Skeletal muscle satellite cell (primary cell): ENCODE data around the gene TNXB.
"Not testable (repeated sequence)": the region's sequence is repeated elsewhere in the genome, so short reads cannot be mapped to it uniquely, and the experiment has no call there.

ENCODE experiments used
- H3K27me3 ChIP-seq: 2 replicates; pipeline ENCODE4 v1.7.0; 2013; ENCODE audit warnings: low read length; ENCODE audit not compliant: control insufficient read depth, insufficient read depth
- H3K36me3 ChIP-seq: 2 replicates; pipeline ENCODE4 v1.7.0; 2013; ENCODE audit warnings: mild to moderate bottlenecking, control low read depth, low read length; ENCODE audit not compliant: insufficient read depth
- H3K4me1 ChIP-seq: 2 replicates; pipeline ENCODE4 v1.7.0; 2013; ENCODE audit warnings: low read length; ENCODE audit not compliant: control insufficient read depth, insufficient read depth
- H3K4me2 ChIP-seq: 2 replicates; pipeline ENCODE4 v1.7.0; 2013; ENCODE audit warnings: mild to moderate bottlenecking, low read length
- H3K4me3 ChIP-seq: 2 replicates; pipeline ENCODE4 v1.7.0; 2013; ENCODE audit warnings: low read length
- H3K9ac ChIP-seq: 2 replicates; pipeline ENCODE4 v1.7.0; 2013; ENCODE audit warnings: mild to moderate bottlenecking, low read depth, low read length, moderate library complexity
- H3K9me3 ChIP-seq: replicated peaks from 2 replicates; pipeline ENCODE4 v1.7.0; 2013; ENCODE audit warnings: mild to moderate bottlenecking, control low read depth, low read length

The TNXB gene

DNA sequence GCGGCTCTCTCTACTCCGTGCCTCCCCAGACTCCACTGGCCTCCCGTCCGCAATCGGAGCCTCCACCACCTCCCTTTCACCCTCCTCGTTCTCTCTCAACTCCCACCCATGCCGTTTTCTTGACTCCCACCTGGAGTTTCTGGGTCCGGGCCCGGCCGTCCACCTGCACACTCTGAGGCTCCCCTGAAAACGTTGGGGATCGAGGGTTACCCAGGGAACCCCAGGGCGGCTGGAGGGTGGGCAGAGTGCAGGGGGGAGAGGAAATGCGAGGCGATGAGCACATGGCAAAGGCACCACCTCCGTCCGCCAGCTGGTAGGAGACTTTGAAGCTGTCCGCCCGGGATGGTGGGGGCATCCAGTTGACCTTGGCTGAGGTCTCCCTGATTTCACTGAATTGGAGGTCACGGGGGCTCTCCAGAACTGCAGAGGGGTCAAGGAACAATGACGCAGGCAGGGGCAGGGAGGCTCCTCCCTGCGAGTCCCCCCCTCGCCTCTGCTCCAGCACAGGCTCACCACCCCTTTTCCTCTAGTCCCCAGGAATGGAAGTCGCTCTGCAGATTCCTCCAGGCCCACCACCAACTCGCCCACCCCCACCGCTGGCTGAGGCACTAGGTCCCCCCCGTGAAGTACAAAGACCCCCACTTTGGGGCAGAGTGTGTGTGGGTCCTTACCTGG is 98.1 kb downstream of the TNXB start:
- H3K27me3 ChIP-seq, H3K36me3 ChIP-seq, H3K4me2 ChIP-seq, H3K4me1 ChIP-seq, H3K4me3 ChIP-seq, H3K9ac ChIP-seq, H3K9me3 ChIP-seq: not testable (repeated sequence)

DNA sequence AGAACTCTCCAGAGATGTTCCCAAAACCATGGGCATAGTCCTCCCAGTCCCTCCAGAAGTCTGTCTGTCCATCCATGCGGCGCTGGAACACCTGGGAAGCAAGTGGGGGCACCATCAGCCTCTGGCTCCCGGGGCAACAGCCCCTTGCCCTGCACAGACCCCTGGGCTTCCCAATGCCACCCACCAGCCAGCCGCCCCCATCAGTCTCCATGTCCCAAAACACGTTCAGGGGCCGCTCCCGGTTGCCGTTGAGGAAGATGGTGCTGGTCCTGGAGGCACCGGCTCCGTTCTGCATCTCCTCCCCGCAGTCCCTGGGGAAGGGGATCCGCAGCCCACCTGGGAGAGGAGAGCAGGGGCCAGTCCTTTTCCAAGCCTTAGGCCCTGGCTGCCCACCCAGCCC is 99.6 kb downstream of the TNXB start:
- not testable (repeated sequence) for H3K4me2 ChIP-seq, H3K9ac ChIP-seq, H3K4me3 ChIP-seq, H3K27me3 ChIP-seq, H3K9me3 ChIP-seq, H3K4me1 ChIP-seq, H3K36me3 ChIP-seq

DNA sequence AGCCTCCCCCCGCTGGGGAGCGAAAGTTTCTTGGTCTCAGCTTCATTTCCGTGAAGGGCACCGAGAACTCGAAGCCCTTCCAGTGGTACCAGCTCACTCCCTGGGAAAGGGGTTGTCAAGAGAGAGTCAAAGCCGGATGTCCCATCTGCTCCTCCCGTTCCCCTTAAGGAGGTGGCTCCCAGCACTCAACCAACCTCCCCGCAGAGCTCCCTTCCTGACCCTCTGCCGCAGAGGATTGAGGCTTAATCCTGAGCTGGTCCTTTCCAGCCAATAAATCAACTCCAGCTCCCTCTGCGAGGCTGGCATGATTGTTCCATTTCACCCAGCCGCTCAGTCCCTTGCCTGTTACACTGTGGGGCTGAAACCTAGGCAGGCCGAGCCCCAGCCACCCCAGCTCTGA is 100.5 kb downstream of the TNXB start:
- not testable (repeated sequence) for H3K4me2 ChIP-seq, H3K27me3 ChIP-seq, H3K9me3 ChIP-seq, H3K4me3 ChIP-seq, H3K36me3 ChIP-seq, H3K4me1 ChIP-seq, H3K9ac ChIP-seq

DNA sequence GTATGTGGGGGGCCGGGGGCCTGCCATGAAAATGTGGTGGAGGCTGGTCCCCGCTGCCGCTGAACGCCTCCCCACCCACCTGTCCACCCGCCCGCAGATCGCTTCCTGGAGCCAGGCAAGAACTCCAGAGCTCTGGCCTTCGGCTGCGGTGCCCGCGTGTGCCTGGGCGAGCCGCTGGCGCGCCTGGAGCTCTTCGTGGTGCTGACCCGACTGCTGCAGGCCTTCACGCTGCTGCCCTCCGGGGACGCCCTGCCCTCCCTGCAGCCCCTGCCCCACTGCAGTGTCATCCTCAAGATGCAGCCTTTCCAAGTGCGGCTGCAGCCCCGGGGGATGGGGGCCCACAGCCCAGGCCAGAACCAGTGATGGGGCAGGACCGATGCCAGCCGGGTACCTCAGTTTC is 101.1 kb downstream of the TNXB start:
- not testable (repeated sequence) for H3K4me1 ChIP-seq, H3K4me2 ChIP-seq, H3K4me3 ChIP-seq, H3K9ac ChIP-seq, H3K27me3 ChIP-seq, H3K9me3 ChIP-seq, H3K36me3 ChIP-seq

DNA sequence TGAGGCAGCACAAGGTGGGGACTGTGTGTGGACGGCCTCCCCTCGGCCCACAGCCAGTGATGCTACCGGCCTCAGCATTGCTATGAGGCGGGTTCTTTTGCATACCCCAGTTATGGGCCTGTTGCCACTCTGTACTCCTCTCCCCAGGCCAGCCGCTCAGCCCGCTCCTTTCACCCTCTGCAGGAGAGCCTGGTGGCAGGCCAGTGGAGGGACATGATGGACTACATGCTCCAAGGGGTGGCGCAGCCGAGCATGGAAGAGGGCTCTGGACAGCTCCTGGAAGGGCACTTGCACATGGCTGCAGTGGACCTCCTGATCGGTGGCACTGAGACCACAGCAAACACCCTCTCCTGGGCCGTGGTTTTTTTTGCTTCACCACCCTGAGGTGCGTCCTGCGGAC is 102.1 kb downstream of the TNXB start:
- H3K9ac ChIP-seq, H3K9me3 ChIP-seq, H3K27me3 ChIP-seq, H3K4me2 ChIP-seq, H3K36me3 ChIP-seq, H3K4me3 ChIP-seq, H3K4me1 ChIP-seq: not testable (repeated sequence)

DNA sequence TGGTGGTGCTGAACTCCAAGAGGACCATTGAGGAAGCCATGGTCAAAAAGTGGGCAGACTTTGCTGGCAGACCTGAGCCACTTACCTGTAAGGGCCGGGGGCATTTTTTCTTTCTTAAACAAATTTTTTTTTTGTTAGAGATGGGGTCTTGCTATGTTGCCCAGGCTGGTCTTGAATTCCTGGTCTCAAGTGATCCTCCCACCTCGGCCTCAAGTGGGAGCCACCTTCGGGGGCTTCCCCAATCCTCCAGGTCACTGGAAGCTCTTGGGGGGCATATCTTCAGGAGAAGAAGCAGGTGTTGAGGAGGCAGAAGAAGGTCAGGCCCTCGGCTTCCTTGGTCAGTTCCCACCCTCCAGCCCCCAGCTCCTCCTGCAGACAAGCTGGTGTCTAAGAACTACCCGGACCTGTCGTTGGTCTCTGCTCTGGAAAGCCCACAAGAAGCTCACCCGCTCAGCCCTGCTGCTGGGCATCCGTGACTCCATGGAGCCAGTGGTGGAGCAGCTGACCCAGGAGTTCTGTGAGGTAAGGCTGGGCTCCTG is 103.1 kb downstream of the TNXB start:
- H3K9ac ChIP-seq, H3K4me3 ChIP-seq, H3K36me3 ChIP-seq, H3K4me2 ChIP-seq, H3K27me3 ChIP-seq, H3K9me3 ChIP-seq, H3K4me1 ChIP-seq: not testable (repeated sequence)

DNA sequence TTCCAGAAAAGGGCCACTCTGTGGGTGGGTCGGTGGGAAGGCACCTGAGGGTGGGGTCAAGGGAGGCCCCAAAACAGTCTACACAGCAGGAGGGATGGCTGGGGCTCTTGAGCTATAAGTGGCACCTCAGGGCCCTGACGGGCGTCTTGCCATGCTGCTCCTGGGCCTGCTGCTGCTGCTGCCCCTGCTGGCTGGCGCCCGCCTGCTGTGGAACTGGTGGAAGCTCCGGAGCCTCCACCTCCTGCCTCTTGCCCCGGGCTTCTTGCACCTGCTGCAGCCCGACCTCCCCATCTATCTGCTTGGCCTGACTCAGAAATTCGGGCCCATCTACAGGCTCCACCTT is 103.6 kb downstream of the TNXB start:
- not testable (repeated sequence) for H3K36me3 ChIP-seq, H3K4me2 ChIP-seq, H3K9ac ChIP-seq, H3K4me1 ChIP-seq, H3K4me3 ChIP-seq, H3K27me3 ChIP-seq, H3K9me3 ChIP-seq

DNA sequence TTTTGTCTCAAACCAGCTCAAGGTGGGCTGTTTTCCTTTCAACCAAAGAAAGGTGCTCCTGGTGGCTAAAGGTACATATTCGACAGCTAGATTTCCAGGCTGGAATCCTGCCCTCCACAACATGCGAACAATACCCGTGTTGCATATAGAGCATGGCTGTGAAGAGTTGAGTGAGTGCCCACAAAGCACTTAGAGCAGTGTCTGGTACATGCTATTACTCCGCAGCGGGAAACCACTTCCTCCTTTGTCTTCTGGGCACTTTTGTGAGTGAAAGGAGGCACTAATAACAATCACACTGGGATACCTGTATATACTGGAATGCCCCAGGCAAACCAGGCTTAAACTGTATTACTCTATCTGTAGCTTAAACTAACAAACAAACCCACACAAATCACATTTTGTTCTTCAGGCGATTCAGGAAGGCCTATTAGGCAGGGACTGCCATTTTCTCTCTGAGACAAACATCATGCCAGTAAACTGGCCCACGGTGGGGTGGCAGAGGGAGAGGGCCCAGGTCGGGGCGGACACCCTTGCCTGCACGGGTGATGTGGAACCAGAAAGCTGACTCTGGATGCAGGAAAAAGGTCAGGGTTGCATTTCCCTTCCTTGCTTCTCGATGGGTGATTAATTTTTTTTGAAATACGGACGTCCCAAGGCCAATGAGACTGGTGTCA is 104.1 kb downstream of the TNXB start:
- not testable (repeated sequence) for H3K4me1 ChIP-seq, H3K4me2 ChIP-seq, H3K9me3 ChIP-seq, H3K27me3 ChIP-seq, H3K9ac ChIP-seq, H3K4me3 ChIP-seq, H3K36me3 ChIP-seq

DNA sequence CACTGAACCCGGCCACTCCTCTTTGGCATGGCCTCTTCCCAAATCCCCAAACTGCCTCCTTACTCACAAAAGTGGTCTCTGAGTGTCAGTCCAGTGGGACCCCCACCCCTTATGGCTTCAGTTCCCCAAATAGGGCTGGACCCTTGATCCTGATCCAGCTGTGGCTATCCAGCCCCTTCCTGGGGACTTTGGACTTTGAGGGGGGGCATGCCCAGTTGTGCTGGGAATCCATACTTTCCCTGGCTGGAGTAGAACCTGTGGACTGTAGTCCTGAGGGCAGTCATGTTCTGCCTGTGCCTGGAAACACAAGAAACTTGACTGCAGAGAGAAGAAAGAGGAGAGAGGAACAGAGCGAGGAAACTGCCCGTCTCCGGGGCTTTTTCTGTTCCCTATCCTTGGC is 104.7 kb downstream of the TNXB start:
- H3K4me3 ChIP-seq, H3K9ac ChIP-seq, H3K9me3 ChIP-seq, H3K4me2 ChIP-seq, H3K36me3 ChIP-seq, H3K27me3 ChIP-seq, H3K4me1 ChIP-seq: not testable (repeated sequence)

DNA sequence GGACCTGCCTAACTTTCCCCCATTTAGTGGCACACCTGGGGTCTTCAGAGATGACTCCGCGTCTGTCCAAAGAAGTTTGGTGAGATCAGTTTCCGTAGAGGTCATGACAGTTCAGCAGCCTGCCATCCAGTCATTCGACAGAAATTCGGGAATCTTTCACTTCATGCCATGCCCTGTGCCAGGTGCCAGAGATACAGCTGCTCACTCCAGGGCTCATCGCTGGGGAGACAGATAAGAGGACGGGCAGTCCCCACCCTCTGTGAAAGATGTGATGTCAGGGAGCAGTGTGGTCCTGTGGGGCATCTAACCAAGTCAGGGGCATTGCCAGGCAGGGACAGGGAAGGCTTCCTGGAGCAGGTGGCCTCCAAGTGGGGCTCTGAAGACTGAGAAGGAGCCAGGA is 105.8 kb downstream of the TNXB start:
- not testable (repeated sequence) for H3K9me3 ChIP-seq, H3K9ac ChIP-seq, H3K36me3 ChIP-seq, H3K4me2 ChIP-seq, H3K4me3 ChIP-seq, H3K4me1 ChIP-seq, H3K27me3 ChIP-seq

DNA sequence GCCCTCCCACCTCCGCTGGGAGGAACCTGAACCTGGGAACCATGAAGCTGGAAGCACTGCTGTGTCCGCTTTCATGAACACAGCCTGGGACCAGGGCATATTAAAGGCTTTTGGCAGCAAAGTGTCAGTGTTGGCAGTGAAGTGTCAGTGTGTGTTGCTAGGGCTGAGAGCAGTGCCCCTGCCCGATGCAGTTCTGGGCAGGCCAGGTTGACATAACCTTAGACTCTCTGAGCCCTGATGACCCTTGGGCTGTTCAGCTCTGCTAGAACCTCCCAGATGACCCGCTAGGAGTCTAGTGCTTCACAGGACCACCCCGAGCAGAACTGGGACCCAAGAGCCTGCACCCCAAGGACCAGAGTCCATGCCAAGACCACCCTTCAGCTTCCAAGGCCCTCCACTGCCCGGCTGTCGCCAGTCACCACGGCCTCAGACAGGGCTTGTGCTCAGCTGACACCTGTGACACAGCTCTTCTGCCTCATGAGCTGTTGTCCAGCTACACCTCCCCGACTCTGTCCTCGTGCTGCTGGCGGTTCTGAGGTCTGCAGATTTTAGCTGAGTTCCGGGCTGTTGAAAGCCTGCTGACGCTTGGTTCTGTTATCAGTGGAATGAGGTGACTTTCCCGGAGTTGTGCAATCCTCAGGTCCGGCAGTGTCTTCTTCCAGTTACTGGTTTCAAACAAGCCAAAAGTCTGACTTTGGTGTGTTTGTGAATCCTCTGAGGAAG is 106.4 kb downstream of the TNXB start:
- H3K9me3 ChIP-seq, H3K27me3 ChIP-seq, H3K4me1 ChIP-seq, H3K9ac ChIP-seq, H3K36me3 ChIP-seq, H3K4me2 ChIP-seq, H3K4me3 ChIP-seq: not testable (repeated sequence)

DNA sequence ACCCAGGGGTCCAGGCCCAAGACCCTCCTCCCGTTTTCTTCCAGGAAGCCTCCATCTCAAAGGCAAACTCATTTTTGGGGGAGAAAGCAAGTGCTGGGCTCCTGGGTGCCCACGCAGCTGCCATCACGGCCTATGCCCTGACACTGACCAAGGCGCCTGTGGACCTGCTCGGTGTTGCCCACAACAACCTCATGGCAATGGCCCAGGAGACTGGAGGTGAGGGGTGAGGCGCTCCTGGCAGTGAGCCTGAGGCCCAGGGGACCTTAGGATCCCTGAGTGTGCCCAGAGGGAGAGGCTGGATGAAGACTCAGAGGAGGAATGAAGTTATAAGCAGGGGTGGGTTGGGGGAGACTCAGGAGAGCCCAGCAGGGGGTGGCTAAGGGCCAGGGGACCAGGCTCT is 112.8 kb downstream of the TNXB start:
- H3K36me3 ChIP-seq, H3K4me2 ChIP-seq, H3K4me1 ChIP-seq, H3K27me3 ChIP-seq, H3K4me3 ChIP-seq, H3K9me3 ChIP-seq, H3K9ac ChIP-seq: not testable (repeated sequence)
